SK-N-SH treated with all-trans-retinoic acid at 6 μM for 48 hours (cell line): ENCODE results near the gene RBBP7.

Experiments
- ATAC-seq: fragments of 200-7000 bp; cut with Tn5 transposase; 3 replicates; pipeline ENCODE4 v1.9.1; 2020; ENCODE audit warnings: mild to moderate bottlenecking, moderate library complexity
- ARNTL ChIP-seq: fragments of 450-650 bp; formaldehyde crosslinking; IDR thresholded peaks from 2 replicates; pipeline ENCODE4 v1.5.0; 2020; ENCODE audit warnings: low read depth, mild to moderate bottlenecking, moderate library complexity, borderline replicate concordance
- BACH2 ChIP-seq: fragments of 250-450 bp; sonication (Bioruptor Pico); IDR thresholded peaks from 2 replicates; pipeline ENCODE4 v1.9.0; 2021; ENCODE audit warnings: mild to moderate bottlenecking, borderline replicate concordance
- CSDC2 ChIP-seq: fragments of 250-450 bp; sonication (Bioruptor Pico); IDR thresholded peaks from 2 replicates; pipeline ENCODE4 v1.5.0; 2020; ENCODE audit warnings: mild to moderate bottlenecking, moderate library complexity
- CSRNP3 ChIP-seq: fragments of 250-450 bp; sonication (Bioruptor Pico); IDR thresholded peaks from 2 replicates; pipeline ENCODE4 v1.5.1; 2021; ENCODE audit warnings: mild to moderate bottlenecking, moderate library complexity
- GLIS3 ChIP-seq: fragments of 250-450 bp; sonication (Bioruptor Pico); IDR thresholded peaks from 2 replicates; pipeline ENCODE4 v1.5.0; 2020; ENCODE audit warnings: mild to moderate bottlenecking, moderate library complexity
- ISL1 ChIP-seq: fragments of 250-450 bp; sonication (Bioruptor Pico); IDR thresholded peaks from 2 replicates; pipeline ENCODE4 v2.1.2; 2022; ENCODE audit warnings: mild to moderate bottlenecking, moderate library complexity
- OSR1 ChIP-seq: fragments of 250-450 bp; sonication (Bioruptor Pico); IDR thresholded peaks from 2 replicates; pipeline ENCODE4 v1.8.0; 2022; ENCODE audit warnings: moderate library complexity, mild to moderate bottlenecking, inconsistent platforms
- PATZ1 ChIP-seq: fragments of 250-450 bp; sonication (Bioruptor Pico); IDR thresholded peaks from 2 replicates; pipeline ENCODE4 v1.8.0; 2020; ENCODE audit warnings: mild to moderate bottlenecking, moderate library complexity, borderline replicate concordance
- POU6F1 ChIP-seq: fragments of 250-450 bp; sonication (Bioruptor Pico); IDR thresholded peaks from 2 replicates; pipeline ENCODE4 v1.8.0; 2021; ENCODE audit warnings: low read depth, mild to moderate bottlenecking, moderate library complexity, borderline replicate concordance
- PPARA ChIP-seq: fragments of 250-450 bp; sonication (Bioruptor Pico); IDR thresholded peaks from 2 replicates; pipeline ENCODE4 v1.5.0; 2020; ENCODE audit warnings: mild to moderate bottlenecking, borderline replicate concordance
- RARB ChIP-seq: fragments of 250-450 bp; sonication (Bioruptor Pico); IDR thresholded peaks from 2 replicates; pipeline ENCODE4 v1.8.0; 2021; ENCODE audit warnings: mild to moderate bottlenecking, moderate library complexity
- TCF4 ChIP-seq: fragments of 250-450 bp; sonication (Bioruptor Pico); IDR thresholded peaks from 2 replicates; pipeline ENCODE4 v1.8.0; 2021; ENCODE audit warnings: mild to moderate bottlenecking, moderate library complexity, borderline replicate concordance
- TSHZ2 ChIP-seq: fragments of 250-450 bp; sonication (Bioruptor Pico); IDR thresholded peaks from 2 replicates; pipeline ENCODE4 v1.5.0; 2020; ENCODE audit warnings: mild to moderate bottlenecking, moderate library complexity
- ZC3H10 ChIP-seq: fragments of 250-450 bp; sonication (Bioruptor Pico); IDR thresholded peaks from 2 replicates; pipeline ENCODE4 v1.5.1; 2021; ENCODE audit warnings: mild to moderate bottlenecking, moderate library complexity
- ZFP3 ChIP-seq: fragments of 250-450 bp; sonication (Bioruptor Pico); IDR thresholded peaks from 2 replicates; pipeline ENCODE4 v1.5.0; 2020; ENCODE audit warnings: mild to moderate bottlenecking, moderate library complexity
- ZNF565 ChIP-seq: fragments of 450-650 bp; formaldehyde crosslinking; conservative IDR thresholded peaks from 2 replicates; pipeline ENCODE4 v1.5.0; 2020; ENCODE audit warnings: low read depth, mild to moderate bottlenecking, moderate library complexity
- ZNF70 ChIP-seq: fragments of 450-650 bp; formaldehyde crosslinking; IDR thresholded peaks from 2 replicates; pipeline ENCODE4 v1.5.0; 2020; ENCODE audit warnings: mild to moderate bottlenecking, moderate library complexity
- ZNF8 ChIP-seq: fragments of 450-650 bp; formaldehyde crosslinking; IDR thresholded peaks from 2 replicates; pipeline ENCODE4 v1.5.0; 2020; ENCODE audit warnings: mild to moderate bottlenecking, moderate library complexity

The RBBP7 gene

GRCh38 chrX:16853537-16853936 lies 16.6 kb downstream of the RBBP7 start:
- ATAC-seq: no peak
- TF ChIP-seq PPARA (no peak), ZC3H10 (CRISPR knock-in tag) (no peak), RARB (CRISPR knock-in tag) (no peak), PATZ1 (CRISPR knock-in tag) (no peak), ZFP3 (no peak), ARNTL (no peak), CSRNP3 (CRISPR knock-in tag) (no peak)
- TF ChIP-seq, all 23 proteins: peak for 0

GRCh38 chrX:16852617-16853179 lies 17.5 kb downstream of the RBBP7 start:
- TF ChIP-seq RARB (CRISPR knock-in tag) (no peak), PATZ1 (CRISPR knock-in tag) (no peak), POU6F1 (CRISPR knock-in tag) (no peak), OSR1 (CRISPR knock-in tag) (no peak)
- TF ChIP-seq, all 23 proteins: peak for 0
- ATAC-seq: no peak

- no peak for ATAC-seq
- TF ChIP-seq TCF4 (no peak), ARNTL (no peak), TSHZ2 (CRISPR knock-in tag) (no peak), GLIS3 (CRISPR knock-in tag) (no peak), BACH2 (CRISPR knock-in tag) (no peak), ZC3H10 (CRISPR knock-in tag) (no peak), OSR1 (CRISPR knock-in tag) (no peak), RARB (CRISPR knock-in tag) (no peak), ZNF565 (CRISPR knock-in tag) (no peak), CSDC2 (CRISPR knock-in tag) (no peak), PPARA (no peak), ISL1 (CRISPR knock-in tag) (no peak), POU6F1 (CRISPR knock-in tag) (no peak), PATZ1 (CRISPR knock-in tag) (no peak), ZNF8 (CRISPR knock-in tag) (no peak), ZNF70 (CRISPR knock-in tag) (no peak)
Observed at GRCh38 chrX:16851827-16852226, 18.3 kb downstream of the RBBP7 start.
